K562 (cell line): ENCODE data around the gene PDZK1. TPM values are rescaled to one million over a fixed set of nuclear protein-coding genes. Genes with fewer than 3 reads are reported as not detected.

ENCODE experiments used
- ATAC-seq: fragments of 200-7000 bp; cut with Tn5 transposase; 3 replicates; pipeline ENCODE4 v1.9.1; 2020; ENCODE audit warnings: moderate library complexity
- BruUV-seq: library from RNA; stranded (reverse); fragments of 400-500 nt; replicated peaks from 2 replicates; lab custom pipeline; 2021; lab: Mats Ljungman, UMichigan
- CTCF ChIA-PET: fragments of 300-600 bp; formaldehyde crosslinking; extraction: SDS; loops from one replicate; lab custom pipeline; 2021; ENCODE audit warnings: low intra/inter-chr PET ratio; lab: Yijun Ruan, JAX
- POLR2A ChIA-PET: fragments of 300-600, 350-650 bp; sonication (Branson Sonifier 250); formaldehyde crosslinking; extraction: SDS; loops from one replicate; lab custom pipeline; 2021; ENCODE audit warnings: antibody characterized with exemption, inconsistent platforms; lab: Yijun Ruan, JAX
- DNase-seq, 4 experiments: peaks; one replicate each; pipeline versions ENCODE4 v3.0.0 to v3.0.0-alpha.2; 2011 to 2018; ENCODE audit warnings: low spot score in 3 of 4, mixed read lengths in 3 of 4; ENCODE audit errors: extremely low read depth in 1 of 4
- FAIRE-seq: peaks from 2 replicates; lab custom pipeline; 2011; peaks lifted over from hg19 to GRCh38; lab: Jason Lieb, UNC
- H2AFZ ChIP-seq: 2 replicates; pipeline ENCODE4 v1.6.0; 2011; ENCODE audit warnings: low read depth, low read length, control low read depth, inconsistent platforms
- H3K27ac ChIP-seq: fragments of 200-600 bp; 3 replicates; pipeline ENCODE4 v1.8.0; 2011; ENCODE audit warnings: low read depth, mild to moderate bottlenecking, control low read depth, inconsistent platforms, low read length, moderate library complexity, mixed read lengths; ENCODE audit errors: extremely low read depth
- H3K27me3 ChIP-seq, 2 experiments: fragments of 300-600 bp in 1 of 2; 2 replicates in 1 of 2; 3 replicates in 1 of 2; pipeline versions ENCODE4 v1.6.0 to v1.8.0; 2011; ENCODE audit warnings: inconsistent platforms in 2 of 2, low read length in 2 of 2, mild to moderate bottlenecking in 1 of 2, mixed read lengths in 1 of 2, moderate library complexity in 1 of 2; ENCODE audit not compliant: control insufficient read depth in 2 of 2, insufficient read depth in 2 of 2
- H3K36me3 ChIP-seq: fragments of 300-600 bp; 3 replicates; pipeline ENCODE4 v1.8.0; 2011; ENCODE audit warnings: mild to moderate bottlenecking, low read length, inconsistent platforms; ENCODE audit not compliant: control insufficient read depth, insufficient read depth
- H3K4me1 ChIP-seq, 2 experiments: fragments of 200-600 bp in 1 of 2; replicated peaks in 1 of 2; 2 replicates in 1 of 2; 3 replicates in 1 of 2; pipeline versions ENCODE4 v1.5.1 to v1.8.0; 2011; ENCODE audit warnings: inconsistent platforms in 2 of 2, low read length in 2 of 2, mild to moderate bottlenecking in 1 of 2, mixed read lengths in 1 of 2, moderate library complexity in 1 of 2; ENCODE audit not compliant: control insufficient read depth in 2 of 2, insufficient read depth in 2 of 2
- H3K4me2 ChIP-seq: 2 replicates; pipeline ENCODE4 v1.6.1; 2011; ENCODE audit warnings: low read length, control low read depth, inconsistent platforms, mixed read lengths; ENCODE audit not compliant: insufficient read depth
- H3K4me3 ChIP-seq: fragments of 200-600 bp; sonication (generic), shearing (Covaris generic); 2 replicates; pipeline ENCODE4 v1.5.1; 2016; ENCODE audit warnings: control low read depth, inconsistent platforms
- H3K79me2 ChIP-seq: fragments of 200-600 bp; 3 replicates; pipeline ENCODE4 v1.8.0; 2011; ENCODE audit warnings: low read length, inconsistent platforms; ENCODE audit not compliant: control insufficient read depth, insufficient read depth
- H3K9ac ChIP-seq, 2 experiments: 2 replicates each; pipeline versions ENCODE4 v1.6.0 to v1.6.1; 2011; ENCODE audit warnings: low read depth in 2 of 2, low read length in 2 of 2, control low read depth in 1 of 2, inconsistent platforms in 1 of 2, mild to moderate bottlenecking in 1 of 2, mixed read lengths in 1 of 2; ENCODE audit not compliant: insufficient read depth in 1 of 2
- H3K9me1 ChIP-seq: one replicate; pipeline ENCODE4 v1.6.0; 2011; ENCODE audit warnings: inconsistent platforms, mild to moderate bottlenecking, low read length, moderate library complexity; ENCODE audit not compliant: control insufficient read depth, insufficient read depth
- H3K9me3 ChIP-seq: replicated peaks from 2 replicates; pipeline ENCODE4 v1.5.1; 2011; ENCODE audit warnings: low read depth, low read length, inconsistent platforms; ENCODE audit not compliant: control insufficient read depth, insufficient read depth
- H4K20me1 ChIP-seq: replicated peaks from 2 replicates; pipeline ENCODE4 v1.6.1; 2011; ENCODE audit warnings: low read length, inconsistent platforms, mixed read lengths; ENCODE audit not compliant: control insufficient read depth, insufficient read depth
- BHLHE40 ChIP-seq: IDR thresholded peaks from 2 replicates; pipeline ENCODE4 v1.6.1; 2011; ENCODE audit warnings: low read length, improper control_type of control experiment
- C11orf30 ChIP-seq: fragments of 450-650 bp; IDR thresholded peaks from 2 replicates; pipeline ENCODE4 v1.6.1; 2016; ENCODE audit warnings: low read depth, mild to moderate bottlenecking
- DPF2 ChIP-seq: fragments of 450-650 bp; IDR thresholded peaks from 2 replicates; pipeline ENCODE4 v1.6.1; 2016
- FOXA1 ChIP-seq: fragments of 450-650 bp; IDR thresholded peaks from 2 replicates; pipeline ENCODE4 v1.6.1; 2016; ENCODE audit warnings: mild to moderate bottlenecking, borderline replicate concordance
- HOXB6 ChIP-seq: fragments of 250-450 bp; sonication (Bioruptor Pico); IDR thresholded peaks from 2 replicates; pipeline ENCODE4 v1.5.1; 2022; ENCODE audit warnings: mild to moderate bottlenecking, borderline replicate concordance
- MAFG ChIP-seq: fragments of 450-650 bp; conservative IDR thresholded peaks from 2 replicates; pipeline ENCODE4 v1.6.1; 2016; ENCODE audit warnings: missing genetic modification characterization, missing compliant biosample characterization
- MAFK ChIP-seq: IDR thresholded peaks from 2 replicates; pipeline ENCODE4 v1.6.1; 2011; ENCODE audit warnings: low read length, improper control_type of control experiment
- MTA3 ChIP-seq: fragments of 450-650 bp; formaldehyde crosslinking; IDR thresholded peaks from 2 replicates; pipeline ENCODE4 v1.6.1; 2017; ENCODE audit warnings: mild to moderate bottlenecking, borderline replicate concordance
- PTTG1 ChIP-seq: fragments of 450-650 bp; IDR thresholded peaks from 2 replicates; pipeline ENCODE4 v1.6.1; 2016; ENCODE audit warnings: low read depth, mild to moderate bottlenecking, missing genetic modification characterization, missing compliant biosample characterization
- RUNX1 ChIP-seq: sonication (generic); IDR thresholded peaks from 2 replicates; pipeline ENCODE4 v1.6.1; 2016; ENCODE audit warnings: antibody characterized with exemption, low read depth
- SMC3 ChIP-seq: conservative IDR thresholded peaks from 2 replicates; pipeline ENCODE4 v1.6.1; 2011; ENCODE audit warnings: low read depth, low read length, improper control_type of control experiment; ENCODE audit not compliant: insufficient read depth
- SPI1 ChIP-seq: IDR thresholded peaks from 2 replicates; pipeline ENCODE4 v1.6.1; 2011; ENCODE audit warnings: low read depth, low read length, control low read depth, borderline replicate concordance
- SRF ChIP-seq, 2 experiments: fragments of 250-450, 450-650 bp in 1 of 2; sonication (Bioruptor Pico) in 1 of 2; sonication (generic) in 1 of 2; formaldehyde crosslinking; IDR thresholded peaks; 2 replicates each; pipeline versions ENCODE4 v1.5.0 to v1.5.1; 2020 to 2022; ENCODE audit warnings: mild to moderate bottlenecking in 1 of 2, missing genetic modification reagents in 1 of 2
- TCF7 ChIP-seq: sonication (generic); IDR thresholded peaks from 2 replicates; pipeline ENCODE4 v1.6.1; 2016; ENCODE audit warnings: antibody characterized with exemption, borderline replicate concordance
- ZNF316 ChIP-seq: fragments of 450-650 bp; IDR thresholded peaks from 2 replicates; pipeline ENCODE4 v1.6.1; 2016
- WGBS: fragments of 100-300 bp; shearing (Covaris generic); methylation state at CpG from one replicate; pipeline ENCODE4 v1.1.6; 2016; ENCODE audit warnings: low coverage, mixed read lengths; ENCODE audit not compliant: insufficient coverage; ENCODE audit errors: missing lambda C conversion rate; 5-methylcytosine and 5-hydroxymethylcytosine counted together
- in situ Hi-C: fragments of 300-500 bp; cut with MboI; formaldehyde crosslinking; loops from 4 replicates; pipeline ENCODE4 v1.15.0; 2018; ENCODE audit warnings: inconsistent platforms, mixed read lengths
- intact Hi-C: fragments of 100-400 bp; cut with micrococcal nuclease; formaldehyde crosslinking; loops from 2 replicates; pipeline ENCODE4 v1.14.2; 2022
- polyA plus RNA-seq, 8 experiments: library from polyadenylated mRNA; depleted of rRNA in 4 of 8; stranded (reverse) in 5 of 8; unstranded in 3 of 8; fragments of >200 nt; fragmentation: Nextera tagmentation in 2 of 8; fragmentation: Illumina TruSeq in 1 of 8; extraction: Ambion mirVana in 2 of 8; extraction: Trizol in 1 of 8; gene quantifications; 2 replicates each; pipeline versions ENCODE4 v1.2.1 to v1.2.3, GENCODE V29; 2011 to 2014; ENCODE audit warnings: inconsistent platforms in 1 of 8, missing spikeins in 1 of 8
- total RNA-seq, 7 experiments: library from RNA; depleted of rRNA in 6 of 7; stranded (reverse); fragments of >200 nt in 6 of 7; fragmentation: Illumina TruSeq in 2 of 7; extraction: Trizol in 2 of 7; gene quantifications; 2 replicates each; pipeline versions ENCODE4 v1.2.1 to v1.2.3, GENCODE V29; 2011 to 2021; ENCODE audit warnings: low replicate concordance in 1 of 7
- TF ChIP-seq, protein P1 (sequence below): sonication (generic); formaldehyde crosslinking; IDR thresholded peaks from 2 replicates; pipeline ENCODE4 v1.9.0; 2022; ENCODE audit warnings: mild to moderate bottlenecking, missing genetic modification reagents
- TF ChIP-seq, protein P2 (sequence below): fragments of 200-800 bp; sonication (Bioruptor generic); IDR thresholded peaks from 2 replicates; pipeline ENCODE4 v1.6.1; 2016; ENCODE audit warnings: missing genetic modification characterization, missing compliant biosample characterization

The PDZK1 gene
- total and polyA plus RNA-seq, 9 of the 15 experiments (the other 6 are each of a cell fraction or from before 2014, with no cell fraction given): 0.04 to 0.22 (median 0.16) TPM; not detected in 2

DNA sequence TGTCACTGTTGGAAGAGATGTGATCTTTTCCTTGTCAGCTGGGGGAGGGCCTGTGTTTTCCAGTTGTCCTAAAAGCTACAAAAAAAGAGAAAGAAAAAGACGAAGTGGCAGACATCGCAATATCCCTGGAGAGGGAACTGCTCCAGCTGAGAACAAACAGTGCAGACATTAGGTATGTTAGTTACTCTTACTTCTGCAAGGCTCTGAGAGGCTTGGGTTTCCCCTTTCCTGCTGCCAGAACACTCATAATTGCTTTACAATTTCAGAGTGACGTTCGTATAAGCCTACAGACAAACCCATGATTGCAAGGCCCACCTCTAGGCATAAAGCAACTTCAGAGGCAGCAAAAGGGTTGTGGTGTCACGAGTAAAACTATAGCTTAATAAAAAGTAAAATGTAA, 43.3 kb upstream of the PDZK1 start (continued):
- TF ChIP-seq FOXA1 (no peak), RUNX1 (no peak), PTTG1 (tag) (no peak), HOXB6 (CRISPR knock-in tag) (no peak)

DNA sequence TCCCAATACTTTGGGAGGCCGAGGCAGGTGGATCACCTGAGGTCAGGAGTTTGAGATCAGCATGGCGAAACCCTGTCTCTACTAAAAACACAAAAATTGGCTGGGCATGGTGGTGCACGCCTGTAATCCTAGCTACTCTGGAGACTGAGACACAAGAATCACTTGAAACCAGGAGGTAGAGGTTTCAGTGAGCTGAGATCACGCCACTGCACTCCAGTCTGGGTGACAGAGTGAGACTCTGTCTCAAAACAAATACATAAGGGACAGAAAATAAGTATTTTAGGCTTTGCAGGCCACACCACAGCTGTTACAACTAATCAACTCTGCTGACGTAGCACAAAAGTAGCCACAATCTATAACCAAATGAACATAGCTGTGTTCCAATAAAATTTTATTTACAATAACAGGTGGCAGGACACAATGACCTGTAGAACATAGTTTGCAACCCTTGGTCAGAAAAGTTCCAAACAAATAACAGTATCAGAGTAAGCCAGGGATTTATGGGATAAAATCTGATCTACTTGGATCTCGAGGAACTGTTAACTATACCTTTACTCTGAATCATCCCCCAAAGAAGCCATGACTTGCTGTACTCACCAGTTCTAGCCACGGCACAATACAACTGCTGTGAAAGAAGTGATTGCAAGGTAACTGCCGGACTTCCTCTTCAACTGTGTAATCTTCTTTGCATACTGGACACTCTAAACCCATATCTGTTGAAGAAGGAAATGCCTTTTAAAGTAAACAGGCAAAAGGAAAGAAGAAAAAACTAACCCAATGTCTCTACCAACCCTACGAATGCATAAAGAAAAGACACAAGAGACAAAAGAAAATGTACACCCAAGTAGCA, 40.5 kb upstream of the PDZK1 start:
- Histone ChIP-seq H3K9ac (no peak overlapping the region), H2AFZ (no peak overlapping the region), H4K20me1 (no peaks in the 10 kb centered on the region), H3K27me3 (no peaks in the 10 kb centered on the region), H3K4me1 (no peaks in the 10 kb centered on the region), H3K79me2 (no peaks in the 10 kb centered on the region), H3K4me3 (no peak overlapping the region), H3K27ac (no peak overlapping the region), H3K9me3 (no peaks in the 10 kb centered on the region), H3K4me2 (no peak overlapping the region), H3K9me1 (no peaks in the 10 kb centered on the region), H3K36me3 (peaks cover 65% of the 10 kb centered on the region)
- 78% methylated on average over 9 of the region's 9 CpGs for WGBS
- CTCF ChIA-PET: no interaction called here
- POLR2A ChIA-PET: no interaction called here
- DNase-seq (no peak), FAIRE-seq (no peak), ATAC-seq (no peak)
- in situ Hi-C loops (no loop called here), intact Hi-C loops (loop anchor here (10.0 kb wide), 1 partner anchor 77 kb away; the partner anchor contains the start of genes POLR3C and RNF115)
- BruUV-seq: no TSS peak
- TF ChIP-seq DPF2 (no peak), C11orf30 (peak; percentile 36), MAFK (peak; percentile 28; the same call in 1 of the 2 replicates), ZNF316 (peak; percentile 57), TCF7 (no peak), BHLHE40 (no peak), SRF (CRISPR knock-in tag; IDR thresholded peaks at IDR 0.05) (no peak), SMC3 (no peak), SPI1 (peak; percentile 27; the same call in 1 of the 2 replicates), MTA3 (no peak), MAFG (peak; percentile 40; the same call in 1 of the 2 replicates)
- TF ChIP-seq, protein P1, sequence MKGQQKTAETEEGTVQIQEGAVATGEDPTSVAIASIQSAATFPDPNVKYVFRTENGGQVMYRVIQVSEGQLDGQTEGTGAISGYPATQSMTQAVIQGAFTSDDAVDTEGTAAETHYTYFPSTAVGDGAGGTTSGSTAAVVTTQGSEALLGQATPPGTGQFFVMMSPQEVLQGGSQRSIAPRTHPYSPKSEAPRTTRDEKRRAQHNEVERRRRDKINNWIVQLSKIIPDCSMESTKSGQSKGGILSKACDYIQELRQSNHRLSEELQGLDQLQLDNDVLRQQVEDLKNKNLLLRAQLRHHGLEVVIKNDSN (CRISPR knock-in tag): no peak
- TF ChIP-seq, protein P2, sequence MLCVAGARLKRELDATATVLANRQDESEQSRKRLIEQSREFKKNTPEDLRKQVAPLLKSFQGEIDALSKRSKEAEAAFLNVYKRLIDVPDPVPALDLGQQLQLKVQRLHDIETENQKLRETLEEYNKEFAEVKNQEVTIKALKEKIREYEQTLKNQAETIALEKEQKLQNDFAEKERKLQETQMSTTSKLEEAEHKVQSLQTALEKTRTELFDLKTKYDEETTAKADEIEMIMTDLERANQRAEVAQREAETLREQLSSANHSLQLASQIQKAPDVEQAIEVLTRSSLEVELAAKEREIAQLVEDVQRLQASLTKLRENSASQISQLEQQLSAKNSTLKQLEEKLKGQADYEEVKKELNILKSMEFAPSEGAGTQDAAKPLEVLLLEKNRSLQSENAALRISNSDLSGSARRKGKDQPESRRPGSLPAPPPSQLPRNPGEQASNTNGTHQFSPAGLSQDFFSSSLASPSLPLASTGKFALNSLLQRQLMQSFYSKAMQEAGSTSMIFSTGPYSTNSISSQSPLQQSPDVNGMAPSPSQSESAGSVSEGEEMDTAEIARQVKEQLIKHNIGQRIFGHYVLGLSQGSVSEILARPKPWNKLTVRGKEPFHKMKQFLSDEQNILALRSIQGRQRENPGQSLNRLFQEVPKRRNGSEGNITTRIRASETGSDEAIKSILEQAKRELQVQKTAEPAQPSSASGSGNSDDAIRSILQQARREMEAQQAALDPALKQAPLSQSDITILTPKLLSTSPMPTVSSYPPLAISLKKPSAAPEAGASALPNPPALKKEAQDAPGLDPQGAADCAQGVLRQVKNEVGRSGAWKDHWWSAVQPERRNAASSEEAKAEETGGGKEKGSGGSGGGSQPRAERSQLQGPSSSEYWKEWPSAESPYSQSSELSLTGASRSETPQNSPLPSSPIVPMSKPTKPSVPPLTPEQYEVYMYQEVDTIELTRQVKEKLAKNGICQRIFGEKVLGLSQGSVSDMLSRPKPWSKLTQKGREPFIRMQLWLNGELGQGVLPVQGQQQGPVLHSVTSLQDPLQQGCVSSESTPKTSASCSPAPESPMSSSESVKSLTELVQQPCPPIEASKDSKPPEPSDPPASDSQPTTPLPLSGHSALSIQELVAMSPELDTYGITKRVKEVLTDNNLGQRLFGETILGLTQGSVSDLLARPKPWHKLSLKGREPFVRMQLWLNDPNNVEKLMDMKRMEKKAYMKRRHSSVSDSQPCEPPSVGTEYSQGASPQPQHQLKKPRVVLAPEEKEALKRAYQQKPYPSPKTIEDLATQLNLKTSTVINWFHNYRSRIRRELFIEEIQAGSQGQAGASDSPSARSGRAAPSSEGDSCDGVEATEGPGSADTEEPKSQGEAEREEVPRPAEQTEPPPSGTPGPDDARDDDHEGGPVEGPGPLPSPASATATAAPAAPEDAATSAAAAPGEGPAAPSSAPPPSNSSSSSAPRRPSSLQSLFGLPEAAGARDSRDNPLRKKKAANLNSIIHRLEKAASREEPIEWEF (CRISPR knock-in tag): no peak
